Cardiac muscle cell (in vitro differentiated cells and primary cell): ENCODE data around the gene STX3. TPM values are rescaled to one million over a fixed set of nuclear protein-coding genes. Genes with fewer than 3 reads are reported as not detected.
"Not testable (repeated sequence)": the region's sequence is repeated elsewhere in the genome, so short reads cannot be mapped to it uniquely, and the experiment has no call there.

Source experiments
- DNase-seq, 2 donors: peaks; one replicate each; pipeline versions ENCODE4 v3.0.0 to v3.0.0-alpha.2; 2010 to 2017; ENCODE audit warnings: low read depth in 1 of 2, low spot score in 1 of 2
- H3K27ac ChIP-seq: fragments of 200-600 bp; sonication (generic); 2 replicates; pipeline ENCODE4 v1.5.1; 2016
- H3K27me3 ChIP-seq: fragments of 200-600 bp; sonication (generic); 2 replicates; pipeline ENCODE4 v1.6.0; 2016; ENCODE audit warnings: control low read depth
- H3K36me3 ChIP-seq: fragments of 200-600 bp; sonication (generic); 2 replicates; pipeline ENCODE4 v1.5.1; 2016; ENCODE audit warnings: control low read depth
- H3K4me1 ChIP-seq: fragments of 200-600 bp; sonication (generic); 2 replicates; pipeline ENCODE4 v1.8.1; 2017; ENCODE audit warnings: low read depth, mild to moderate bottlenecking, mixed run types
- H3K4me3 ChIP-seq: fragments of 200-600 bp; sonication (generic); 2 replicates; pipeline ENCODE4 v1.5.1; 2016; ENCODE audit warnings: mild to moderate bottlenecking
- H3K9me3 ChIP-seq: fragments of 200-600 bp; sonication (generic); 2 replicates; pipeline ENCODE4 v1.5.1; 2017; ENCODE audit warnings: low read depth, mild to moderate bottlenecking, control low read depth
- polyA plus RNA-seq: library from polyadenylated mRNA; unstranded; fragments of >200 nt; fragmentation: Nextera tagmentation; extraction: Ambion mirVana; gene quantifications from 2 replicates; pipeline ENCODE4 v1.2.1, GENCODE V29; 2016
- total RNA-seq: library from RNA; depleted of rRNA; stranded (reverse); fragments of >200 nt; gene quantifications from 2 replicates; pipeline ENCODE4 v1.2.3, GENCODE V29; 2016
- TF ChIP-seq, protein P1 (sequence below): IDR thresholded peaks from 2 replicates; pipeline ENCODE4 v1.5.1; 2012; ENCODE audit warnings: low read depth, mild to moderate bottlenecking, low read length

STX3 gene
- total and polyA plus RNA-seq, 2 experiments from 2014 or later: 21.7 to 32.5 TPM

DNA sequence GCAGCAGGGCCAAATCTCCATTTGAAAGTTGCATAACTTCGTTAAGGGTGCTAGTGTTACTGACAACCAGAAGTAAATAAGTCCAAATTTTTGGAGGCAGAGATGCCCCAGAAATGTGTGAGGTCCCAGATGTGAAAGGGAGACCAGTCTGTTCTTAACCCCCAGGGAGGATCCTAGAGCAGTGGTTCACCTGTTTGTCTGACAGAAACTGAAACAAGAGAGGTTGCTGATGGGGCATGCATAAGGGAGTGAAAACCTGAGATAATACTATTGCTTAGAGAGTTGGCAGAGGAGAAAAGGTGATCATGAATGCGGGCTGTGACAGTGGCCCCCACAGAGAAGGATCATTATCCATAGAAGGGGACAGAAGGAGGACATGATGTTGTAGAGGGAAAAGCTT, 86.3 kb downstream of the STX3 start:
- TF ChIP-seq, protein P1, sequence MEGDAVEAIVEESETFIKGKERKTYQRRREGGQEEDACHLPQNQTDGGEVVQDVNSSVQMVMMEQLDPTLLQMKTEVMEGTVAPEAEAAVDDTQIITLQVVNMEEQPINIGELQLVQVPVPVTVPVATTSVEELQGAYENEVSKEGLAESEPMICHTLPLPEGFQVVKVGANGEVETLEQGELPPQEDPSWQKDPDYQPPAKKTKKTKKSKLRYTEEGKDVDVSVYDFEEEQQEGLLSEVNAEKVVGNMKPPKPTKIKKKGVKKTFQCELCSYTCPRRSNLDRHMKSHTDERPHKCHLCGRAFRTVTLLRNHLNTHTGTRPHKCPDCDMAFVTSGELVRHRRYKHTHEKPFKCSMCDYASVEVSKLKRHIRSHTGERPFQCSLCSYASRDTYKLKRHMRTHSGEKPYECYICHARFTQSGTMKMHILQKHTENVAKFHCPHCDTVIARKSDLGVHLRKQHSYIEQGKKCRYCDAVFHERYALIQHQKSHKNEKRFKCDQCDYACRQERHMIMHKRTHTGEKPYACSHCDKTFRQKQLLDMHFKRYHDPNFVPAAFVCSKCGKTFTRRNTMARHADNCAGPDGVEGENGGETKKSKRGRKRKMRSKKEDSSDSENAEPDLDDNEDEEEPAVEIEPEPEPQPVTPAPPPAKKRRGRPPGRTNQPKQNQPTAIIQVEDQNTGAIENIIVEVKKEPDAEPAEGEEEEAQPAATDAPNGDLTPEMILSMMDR: no peak
- Histone ChIP-seq H3K27ac (no peak overlapping the region), H3K4me1 (peaks cover 2% of the 10 kb centered on the region), H3K36me3 (no peaks in the 10 kb centered on the region), H3K9me3 (no peaks in the 10 kb centered on the region), H3K27me3 (no peaks in the 10 kb centered on the region), H3K4me3 (no peak overlapping the region)
- DNase-seq: no peak

DNA sequence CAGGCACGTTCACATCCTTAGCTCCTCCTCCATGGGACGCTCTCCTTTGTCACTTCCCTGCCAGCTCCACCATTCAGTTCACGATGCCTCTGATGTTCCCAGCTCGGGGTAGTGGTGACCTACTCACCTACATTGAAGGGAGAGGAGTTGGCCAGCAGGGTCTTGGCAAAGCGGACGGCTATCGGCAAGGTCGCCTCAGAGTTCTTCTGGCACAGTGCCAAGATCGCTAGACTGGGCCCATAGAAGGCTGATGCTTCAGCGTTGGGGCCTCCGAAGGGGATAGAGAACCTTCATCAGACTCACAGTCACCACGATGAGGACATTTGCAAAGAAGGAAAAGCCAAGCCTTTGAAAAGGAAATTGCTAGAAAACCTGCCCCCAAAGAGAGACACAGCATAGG, 87.1 kb downstream of the STX3 start:
- no peak for DNase-seq
- TF ChIP-seq, protein P1: no peak
- H3K27ac ChIP-seq: no peak overlapping the region
- no peaks in the 10 kb centered on the region for H3K9me3 ChIP-seq
- no peaks in the 10 kb centered on the region for H3K27me3 ChIP-seq
- peaks cover 2% of the 10 kb centered on the region for H3K4me1 ChIP-seq
- no peak overlapping the region for H3K4me3 ChIP-seq
- H3K36me3 ChIP-seq: no peaks in the 10 kb centered on the region

DNA sequence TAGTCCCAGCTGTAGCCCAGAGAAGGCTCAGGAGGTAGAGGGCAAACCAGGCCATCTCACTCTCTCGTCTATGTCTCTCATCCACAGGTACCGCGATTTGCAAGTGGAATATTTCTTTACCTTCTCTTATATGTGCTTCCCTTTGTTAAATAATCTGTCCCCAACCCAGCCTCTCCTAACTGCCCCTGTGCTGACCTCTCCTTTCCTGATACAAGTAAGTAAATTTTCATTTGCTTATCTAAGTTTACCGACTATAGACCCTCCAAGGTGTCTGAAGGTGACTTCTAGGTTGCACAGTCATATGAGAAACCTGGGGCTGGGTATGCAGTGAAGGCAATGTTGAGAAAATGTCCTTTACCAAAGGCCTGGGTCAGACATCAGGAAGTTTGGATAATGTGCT, 90.2 kb downstream of the STX3 start, which contains the start of gene CBLIF:
TSS of gene CBLIF (minus strand) at position 101 of the 400 bp plus-strand sequence. CDS start at position 55, 46 bp downstream.
- no peak within 1 kb of the TSS for H3K4me3 ChIP-seq
- TF ChIP-seq, protein P1: no peak
- H3K9me3 ChIP-seq: no peaks in the 10 kb centered on the region
- no peak for DNase-seq
- H3K27me3 ChIP-seq: no peaks in the 10 kb centered on the region
- peaks cover 2% of the 10 kb centered on the region for H3K4me1 ChIP-seq
- no peaks in the 10 kb centered on the region for H3K36me3 ChIP-seq
- H3K27ac ChIP-seq: no peak within 1 kb of the TSS

DNA sequence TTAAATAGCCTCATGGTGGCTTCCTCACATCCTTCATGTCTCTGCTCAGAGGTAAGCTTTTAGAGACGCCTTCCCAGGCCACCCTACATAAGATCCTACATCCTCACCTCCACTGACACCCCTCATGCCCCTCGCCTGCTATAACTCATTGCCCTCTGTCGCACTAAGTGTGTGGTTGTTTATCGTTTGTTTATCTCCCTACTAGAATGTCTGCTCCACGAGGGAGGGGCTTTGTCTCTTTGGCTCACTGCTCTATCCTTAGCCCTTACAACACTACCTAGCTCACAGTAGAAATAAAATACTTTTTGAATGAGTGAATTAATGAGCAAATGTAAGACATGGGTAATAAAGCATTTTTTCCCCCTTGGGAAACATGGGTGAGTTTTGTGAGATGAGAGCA, 91.4 kb downstream of the STX3 start:
- no peak for DNase-seq

DNA sequence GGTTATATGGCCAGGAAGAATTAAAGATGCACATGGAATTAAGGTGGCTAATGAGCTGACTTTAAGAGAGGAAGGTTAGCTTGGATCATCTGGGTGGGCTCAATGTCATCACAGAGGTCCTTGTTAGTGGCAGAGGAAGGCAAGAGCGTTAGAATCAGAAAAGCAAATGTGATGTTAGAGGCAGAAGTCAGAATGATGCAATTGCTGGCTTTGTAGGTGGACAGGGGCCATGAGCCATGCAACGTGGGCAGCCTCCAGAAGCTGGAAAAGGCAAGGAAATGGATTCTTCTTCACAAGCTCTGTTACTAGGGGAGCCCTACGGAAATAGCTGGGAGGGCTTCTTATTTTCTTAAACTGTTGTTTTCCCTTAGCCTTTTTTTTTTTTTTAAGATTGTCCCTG, 92.5 kb downstream of the STX3 start:
- no peak for DNase-seq
- Histone ChIP-seq H3K27ac (no peak overlapping the region), H3K36me3 (no peaks in the 10 kb centered on the region), H3K9me3 (no peaks in the 10 kb centered on the region), H3K4me3 (no peak overlapping the region), H3K4me1 (peaks cover 2% of the 10 kb centered on the region), H3K27me3 (no peaks in the 10 kb centered on the region)
- TF ChIP-seq, protein P1: no peak

More for the DNA sequence above, 91.4 kb downstream of the STX3 start:
- Histone ChIP-seq H3K9me3 (no peaks in the 10 kb centered on the region), H3K27me3 (no peaks in the 10 kb centered on the region), H3K4me3 (no peak overlapping the region), H3K27ac (no peak overlapping the region), H3K36me3 (no peaks in the 10 kb centered on the region), H3K4me1 (peaks cover 2% of the 10 kb centered on the region)
- TF ChIP-seq, protein P1: no peak

DNA sequence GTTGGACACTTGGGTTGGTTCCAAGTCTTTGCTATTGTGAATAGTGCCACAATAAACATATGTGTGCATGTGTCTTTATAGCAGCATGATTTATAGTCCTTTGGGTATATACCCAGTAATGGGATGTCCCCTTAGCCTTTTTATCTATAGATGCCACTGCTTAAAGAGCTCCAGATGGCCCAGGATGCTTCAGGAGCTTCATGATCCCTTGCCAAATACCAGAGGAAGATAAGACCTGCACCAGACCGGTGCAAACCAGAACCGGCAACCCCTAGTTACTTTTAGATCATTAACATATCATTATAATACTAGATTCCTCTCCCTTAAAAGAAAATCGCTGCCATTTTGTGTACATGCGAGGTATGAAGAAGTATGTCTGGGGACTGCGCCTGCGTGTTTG, 93.3 kb downstream of the STX3 start:
- H3K9me3 ChIP-seq, H3K27me3 ChIP-seq, H3K4me3 ChIP-seq, H3K27ac ChIP-seq, H3K4me1 ChIP-seq, H3K36me3 ChIP-seq, DNase-seq: not testable (repeated sequence)
